Testis (tissue), 2 donors: ENCODE results near the gene HACL1.

Source experiments
- CTCF ChIP-seq, 3 experiments: fragments of 450-650 bp in 2 of 3; fragments of 200-600 bp in 1 of 3; sonication (generic) in 1 of 3; IDR thresholded peaks; one replicate each; pipeline ENCODE4 v1.5.1; 2016 to 2019; ENCODE audit warnings: antibody characterized with exemption in 3 of 3, mild to moderate bottlenecking in 2 of 3, moderate library complexity in 1 of 3
- POLR2A ChIP-seq: fragments of 450-650 bp; IDR thresholded peaks from one replicate; pipeline ENCODE4 v1.6.1; 2017; ENCODE audit warnings: antibody characterized with exemption, mild to moderate bottlenecking, moderate library complexity

- no peak for TF ChIP-seq CTCF (IDR thresholded peaks at IDR 0.05)
- TF ChIP-seq POLR2A: no peak
Measured at GRCh38 chr3:15551902-15552301, 49.5 kb downstream of the HACL1 start.
